GM23338 (cell line): ENCODE measurements around the gene DYNLT4. TPM values are rescaled to one million over a fixed set of nuclear protein-coding genes. Genes with fewer than 3 reads are reported as not detected.
"Not testable (repeated sequence)": the region's sequence is repeated elsewhere in the genome, so short reads cannot be mapped to it uniquely, and the experiment has no call there.

Source experiments
- ATAC-seq: fragments of 200-7000 bp; cut with Tn5 transposase; 3 replicates; pipeline ENCODE4 v1.9.1; 2020
- DNase-seq: peaks from one replicate; pipeline ENCODE4 v3.0.0-alpha.2; 2015; ENCODE audit warnings: low spot score
- H2AFZ ChIP-seq: fragments of 200-600 bp; sonication (generic); 2 replicates; pipeline ENCODE4 v1.8.0; 2016; ENCODE audit warnings: antibody characterized with exemption, mild to moderate bottlenecking, moderate library complexity
- H3F3A ChIP-seq: fragments of 200-600 bp; sonication (generic); replicated peaks from 2 replicates; pipeline ENCODE4 v1.8.0; 2017; ENCODE audit warnings: antibody characterized with exemption, mixed run types, low read depth
- H3K27ac ChIP-seq: fragments of 200-600 bp; sonication (generic); 2 replicates; pipeline ENCODE4 v1.6.1; 2016; ENCODE audit warnings: low read depth
- H3K27me3 ChIP-seq: fragments of 200-600 bp; sonication (generic); 2 replicates; pipeline ENCODE4 v1.8.0; 2016; ENCODE audit warnings: mild to moderate bottlenecking, mixed run types, moderate library complexity; ENCODE audit not compliant: insufficient read depth
- H3K36me3 ChIP-seq: fragments of 200-600 bp; sonication (generic); 2 replicates; pipeline ENCODE4 v1.8.0; 2016; ENCODE audit warnings: mild to moderate bottlenecking; ENCODE audit not compliant: insufficient read depth
- H3K4me1 ChIP-seq: fragments of 200-600 bp; sonication (generic); 2 replicates; pipeline ENCODE4 v1.8.0; 2016; ENCODE audit warnings: mild to moderate bottlenecking, moderate library complexity; ENCODE audit not compliant: insufficient read depth
- H3K4me2 ChIP-seq: fragments of 200-600 bp; sonication (generic); 2 replicates; pipeline ENCODE4 v1.7.1; 2017; ENCODE audit warnings: mixed run types
- H3K4me3 ChIP-seq: fragments of 200-600 bp; sonication (generic); 2 replicates; pipeline ENCODE4 v1.6.1; 2016; ENCODE audit warnings: mixed run types
- H3K79me2 ChIP-seq: fragments of 200-600 bp; sonication (generic); replicated peaks from 2 replicates; pipeline ENCODE4 v1.8.0; 2017; ENCODE audit warnings: mild to moderate bottlenecking; ENCODE audit not compliant: insufficient read depth
- H3K9me2 ChIP-seq: fragments of 200-600 bp; sonication (generic); 2 replicates; pipeline ENCODE4 v1.8.0; 2017; ENCODE audit not compliant: insufficient read depth
- H4K20me1 ChIP-seq: fragments of 200-600 bp; sonication (generic); replicated peaks from 2 replicates; pipeline ENCODE4 v1.8.0; 2017; ENCODE audit warnings: mild to moderate bottlenecking; ENCODE audit not compliant: insufficient read depth
- H3K27ac Mint-ChIP-seq: 2 replicates; pipeline ENCODE4 v1.8.0; 2020; ENCODE audit warnings: inconsistent platforms, mild to moderate bottlenecking, moderate library complexity, mixed read lengths
- H3K27me3 Mint-ChIP-seq: 3 replicates; pipeline ENCODE4 v1.8.0; 2022; ENCODE audit warnings: low read depth, mild to moderate bottlenecking, moderate library complexity, mixed read lengths, inconsistent platforms; ENCODE audit not compliant: insufficient read depth, poor library complexity
- H3K36me3 Mint-ChIP-seq: 3 replicates; pipeline ENCODE4 v1.8.0; 2021; ENCODE audit warnings: low read depth, mild to moderate bottlenecking, inconsistent platforms, moderate library complexity, mixed read lengths
- H3K4me1 Mint-ChIP-seq: 3 replicates; pipeline ENCODE4 v1.8.0; 2020; ENCODE audit warnings: mild to moderate bottlenecking, inconsistent platforms, mixed read lengths
- H3K4me3 Mint-ChIP-seq: 3 replicates; pipeline ENCODE4 v1.8.0; 2021; ENCODE audit warnings: moderate library complexity, mild to moderate bottlenecking, inconsistent platforms, mixed read lengths
- H3K9me3 Mint-ChIP-seq: 3 replicates; pipeline ENCODE4 v1.8.0; 2020; ENCODE audit warnings: moderate library complexity, mild to moderate bottlenecking, inconsistent platforms, mixed read lengths
- ETS1 ChIP-seq: IDR thresholded peaks from 2 replicates; pipeline ENCODE4 v1.6.1; 2016; ENCODE audit warnings: antibody characterized with exemption
- EZH2 ChIP-seq: fragments of 200-600 bp; sonication (generic); IDR thresholded peaks from one replicate; pipeline ENCODE4 v1.8.0; 2017; ENCODE audit warnings: antibody characterized with exemption, mild to moderate bottlenecking, low read depth; ENCODE audit not compliant: unreplicated experiment
- JUNB ChIP-seq: IDR thresholded peaks from one replicate; pipeline ENCODE4 v1.6.1; 2016; ENCODE audit warnings: antibody characterized with exemption; ENCODE audit not compliant: unreplicated experiment
- NANOG ChIP-seq: IDR thresholded peaks from 2 replicates; pipeline ENCODE4 v1.6.1; 2016; ENCODE audit warnings: antibody characterized with exemption, borderline replicate concordance
- REST ChIP-seq: IDR thresholded peaks from one replicate; pipeline ENCODE4 v1.6.1; 2018; ENCODE audit warnings: antibody characterized with exemption; ENCODE audit not compliant: unreplicated experiment
- STAT1 ChIP-seq: IDR thresholded peaks from one replicate; pipeline ENCODE4 v1.6.1; 2016; ENCODE audit warnings: antibody characterized with exemption; ENCODE audit not compliant: unreplicated experiment
- ZNF114 ChIP-seq: fragments of 250-450 bp; sonication (Bioruptor Pico); IDR thresholded peaks from 2 replicates; pipeline ENCODE4 v1.5.0; 2020; ENCODE audit warnings: mild to moderate bottlenecking, moderate library complexity
- ZNF331 ChIP-seq: fragments of 250-450 bp; sonication (Bioruptor Pico); IDR thresholded peaks from 2 replicates; pipeline ENCODE4 v1.5.0; 2020; ENCODE audit warnings: low read depth, mild to moderate bottlenecking, moderate library complexity
- polyA plus RNA-seq: library from polyadenylated mRNA; unstranded; fragments of >200 nt; fragmentation: Nextera tagmentation; extraction: Ambion mirVana; gene quantifications from 2 replicates; pipeline ENCODE4 v1.2.1, GENCODE V29; 2016
- total RNA-seq: library from RNA; depleted of rRNA; stranded (reverse); fragments of >200 nt; shearing (Covaris generic); gene quantifications from 2 replicates; pipeline ENCODE4 v1.2.3, GENCODE V29; 2014
- TF ChIP-seq, protein P1 (sequence below), 2 experiments: fragments of 200-600 bp in 1 of 2; sonication (generic) in 1 of 2; conservative IDR thresholded peaks; 2 replicates each; pipeline versions ENCODE4 v1.5.1 to v1.6.1; 2016 to 2017; ENCODE audit warnings: antibody characterized with exemption in 2 of 2, low read depth in 2 of 2, mild to moderate bottlenecking in 2 of 2, moderate library complexity in 1 of 2

Gene DYNLT4
- total and polyA plus RNA-seq, 2 experiments from 2014 or later, result 0.73 TPM; not detected in 1

DNA sequence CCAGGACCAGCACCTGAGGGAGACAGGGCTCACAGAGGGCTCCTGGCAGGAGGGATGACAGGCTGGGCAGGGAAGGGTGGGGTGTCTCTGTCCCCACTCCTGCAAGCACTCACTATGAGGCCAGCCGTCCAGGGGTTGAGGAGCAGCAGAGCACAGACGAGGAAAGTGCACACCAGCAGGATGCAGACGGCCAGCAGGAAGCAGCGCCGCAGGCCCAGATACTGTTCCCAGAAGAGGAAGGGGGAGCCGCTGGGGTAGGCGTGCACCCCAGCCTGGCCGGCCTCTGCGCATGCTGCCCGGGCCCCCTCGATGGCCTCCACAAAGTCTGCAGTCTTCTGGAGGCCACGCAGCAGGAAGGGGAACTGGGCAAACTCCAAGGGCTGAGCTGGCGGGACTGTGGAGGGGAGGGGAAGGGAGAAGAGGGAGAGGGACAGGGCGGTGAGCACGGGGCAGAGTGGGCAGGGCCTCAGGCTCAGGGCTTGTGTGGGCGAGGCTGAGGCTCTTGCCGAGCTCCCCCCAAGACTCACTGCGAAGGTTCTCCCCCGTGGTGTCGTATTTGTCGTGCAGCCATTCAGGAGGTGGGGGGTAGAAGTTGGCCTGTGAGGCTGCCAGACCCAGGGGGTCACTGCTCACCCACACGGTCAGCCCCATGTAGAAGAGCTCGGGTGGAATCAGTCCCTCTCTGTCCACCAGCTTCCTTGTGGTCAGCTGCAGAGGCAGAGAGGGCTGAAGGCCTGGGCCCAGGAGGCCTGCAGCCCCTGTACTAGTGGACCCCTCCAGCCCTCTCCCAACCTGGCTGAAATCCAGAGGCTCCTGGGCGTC, 19.4 kb upstream of the DYNLT4 start (continued):
- TF ChIP-seq REST, result no peak
- TF ChIP-seq EZH2, result no peak
- no peak for TF ChIP-seq ZNF114 (CRISPR knock-in tag)
- no peak for TF ChIP-seq ETS1
- TF ChIP-seq NANOG, result no peak
- TF ChIP-seq, protein P1, sequence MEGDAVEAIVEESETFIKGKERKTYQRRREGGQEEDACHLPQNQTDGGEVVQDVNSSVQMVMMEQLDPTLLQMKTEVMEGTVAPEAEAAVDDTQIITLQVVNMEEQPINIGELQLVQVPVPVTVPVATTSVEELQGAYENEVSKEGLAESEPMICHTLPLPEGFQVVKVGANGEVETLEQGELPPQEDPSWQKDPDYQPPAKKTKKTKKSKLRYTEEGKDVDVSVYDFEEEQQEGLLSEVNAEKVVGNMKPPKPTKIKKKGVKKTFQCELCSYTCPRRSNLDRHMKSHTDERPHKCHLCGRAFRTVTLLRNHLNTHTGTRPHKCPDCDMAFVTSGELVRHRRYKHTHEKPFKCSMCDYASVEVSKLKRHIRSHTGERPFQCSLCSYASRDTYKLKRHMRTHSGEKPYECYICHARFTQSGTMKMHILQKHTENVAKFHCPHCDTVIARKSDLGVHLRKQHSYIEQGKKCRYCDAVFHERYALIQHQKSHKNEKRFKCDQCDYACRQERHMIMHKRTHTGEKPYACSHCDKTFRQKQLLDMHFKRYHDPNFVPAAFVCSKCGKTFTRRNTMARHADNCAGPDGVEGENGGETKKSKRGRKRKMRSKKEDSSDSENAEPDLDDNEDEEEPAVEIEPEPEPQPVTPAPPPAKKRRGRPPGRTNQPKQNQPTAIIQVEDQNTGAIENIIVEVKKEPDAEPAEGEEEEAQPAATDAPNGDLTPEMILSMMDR (conservative IDR thresholded peaks at IDR 0.05; ENCODE audit: low read depth in 2 of 2), result no peak
- TF ChIP-seq ZNF331 (CRISPR knock-in tag), result no peak
- TF ChIP-seq STAT1, result no peak
- no peak for TF ChIP-seq JUNB

- not testable (repeated sequence) for H3K27me3 ChIP-seq, DNase-seq, H3K9me2 ChIP-seq, H3K79me2 ChIP-seq, H3K4me2 ChIP-seq, H3K4me3 Mint-ChIP-seq, H3K36me3 Mint-ChIP-seq, H3K27ac Mint-ChIP-seq, H3K27ac ChIP-seq, H4K20me1 ChIP-seq, H3K9me3 Mint-ChIP-seq, H3F3A ChIP-seq, H3K4me1 ChIP-seq, H3K4me3 ChIP-seq, H3K36me3 ChIP-seq, ATAC-seq, H2AFZ ChIP-seq
- Mint-ChIP-seq H3K4me1 (peaks cover 13% of the 10 kb centered on the region), H3K27me3 (peaks cover 15% of the 10 kb centered on the region)
These were observed 17.2 kb upstream of the DYNLT4 start for GRCh38 chr1:44824392-44824791.
